ENCODE measurements around the gene DCT. TPM values are rescaled to one million over a fixed set of nuclear protein-coding genes. Genes with fewer than 3 reads are reported as not detected.

Gene DCT
- total and polyA plus RNA-seq, 2 of the 4 experiments (the other 2 are of a cell fraction): not detected

DNA sequence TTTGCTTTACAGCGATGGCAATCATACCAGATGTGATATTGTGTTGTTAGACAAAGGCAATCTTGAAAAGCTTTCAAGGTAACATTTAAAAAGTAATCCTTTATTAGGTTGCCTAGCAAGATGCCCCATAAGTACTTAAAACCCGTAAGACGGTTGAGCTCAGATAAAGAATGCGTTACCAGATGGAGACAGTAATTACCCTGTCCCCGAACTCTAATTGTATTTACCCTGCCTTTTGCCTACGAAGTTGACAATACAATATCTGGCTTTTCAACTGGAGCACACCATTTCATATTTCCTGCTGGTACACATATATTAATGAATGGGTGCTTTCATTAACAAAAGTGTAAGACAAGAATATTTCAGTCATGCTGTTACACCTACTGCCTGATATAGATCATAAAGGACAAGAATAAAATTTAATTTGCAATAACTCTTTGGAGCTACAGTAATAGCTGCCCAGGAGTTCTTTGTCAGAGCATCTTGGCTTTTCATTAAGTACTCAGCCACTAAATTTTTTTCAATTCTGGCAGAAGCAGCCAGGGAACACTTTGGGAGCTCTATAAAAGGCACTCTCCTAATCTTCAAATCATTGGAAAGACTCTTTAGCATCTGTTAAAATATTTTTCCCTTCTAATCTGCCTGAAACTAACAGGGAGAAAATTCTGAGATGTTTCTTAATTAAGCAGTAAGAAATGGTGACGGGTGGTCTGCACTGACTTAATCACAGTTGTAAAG, 63.8 kb downstream of the DCT start:
- no peak overlapping the region for H2BK15ac ChIP-seq (ENCODE audit: low read depth, low read length)
- H3K4me2 ChIP-seq (ENCODE audit: low read depth, low read length): no peak overlapping the region
- ChIA-PET POLR2A (ENCODE audit: unreplicated experiment) (no interaction called here), CTCF (interaction anchor here (0.6 kb wide), 1 partner anchor 33 kb away, joined by 7 read pairs; no protein-coding TSS in a partner anchor)
- no CpG with 5 or more reads among the region's 7 CpGs for WGBS, 2 experiments (ENCODE audit: extremely low coverage in 2 of 2, insufficient read length in 1 of 2)
- H2AK5ac ChIP-seq (ENCODE audit: low read depth, low read length): no peak overlapping the region
- H3K9ac ChIP-seq (ENCODE audit: low read depth, low read length): no peak overlapping the region
- DNase-seq (no peak), ATAC-seq (ENCODE audit: low read depth) (no peak)
- no peak overlapping the region for H3K56ac ChIP-seq (ENCODE audit: extremely low read depth, insufficient read depth, low read length)
- intact Hi-C loops (cut with micrococcal nuclease) (no loop called here), dilution Hi-C loops (cut with HindIII; ENCODE audit: low sequenced_read_pairs, unreplicated experiment) (no loop called here), in situ Hi-C loops (cut with MboI; ENCODE audit: low sequenced_read_pairs) (no loop called here)
- TF ChIP-seq MAFK (IDR thresholded peaks at IDR 0.05; ENCODE audit: low read depth, low read length) (no peak), ELK1 (IDR thresholded peaks at IDR 0.05; ENCODE audit: borderline replicate concordance, low read depth, low read length) (no peak), NFE2L2 (IDR thresholded peaks at IDR 0.05; ENCODE audit: low read depth, low read length) (no peak), MXI1 (IDR thresholded peaks at IDR 0.05; ENCODE audit: borderline replicate concordance, low read depth, low read length) (no peak), USF2 (IDR thresholded peaks at IDR 0.05; ENCODE audit: low read depth, low read length) (no peak), RAD21 (IDR thresholded peaks at IDR 0.05; ENCODE audit: low read length) (no peak), CTCF (conservative IDR thresholded peaks at IDR 0.05; ENCODE audit: low read depth, low read length) (no peak), FOS (IDR thresholded peaks at IDR 0.05; ENCODE audit: low read depth, low read length) (no peak), BHLHE40 (IDR thresholded peaks at IDR 0.05; ENCODE audit: low read depth, low read length) (no peak), CEBPB (IDR thresholded peaks at IDR 0.05; ENCODE audit: low read depth, low read length) (no peak), RCOR1 (IDR thresholded peaks at IDR 0.05; ENCODE audit: insufficient replicate concordance, low read length) (no peak), CHD1 (IDR thresholded peaks at IDR 0.05; ENCODE audit: low read depth, low read length) (no peak), POLR2A (IDR thresholded peaks at IDR 0.05; ENCODE audit: low read depth, low read length) (no peak), MAZ (IDR thresholded peaks at IDR 0.05; ENCODE audit: borderline replicate concordance, low read depth, low read length) (no peak), SMC3 (IDR thresholded peaks at IDR 0.05; ENCODE audit: low read depth, low read length) (no peak), RFX5 (IDR thresholded peaks at IDR 0.05; ENCODE audit: low read depth, low read length) (no peak)
- H3K4me3 ChIP-seq (ENCODE audit: insufficient read depth, low read depth, low read length): no peak overlapping the region
- H3K4ac ChIP-seq (ENCODE audit: low read depth, low read length): no peak overlapping the region
- no peak overlapping the region for H2BK20ac ChIP-seq (ENCODE audit: low read depth, low read length)
- peaks cover 5% of the 10 kb centered on the region for H3K27me3 ChIP-seq (ENCODE audit: control insufficient read depth, insufficient read depth, low read length)
- no peaks in the 10 kb centered on the region for H3K36me3 ChIP-seq (ENCODE audit: control insufficient read depth, insufficient read depth, low read length)
- H2AK9ac ChIP-seq (replicated peaks; ENCODE audit: low read depth, low read length, poor library complexity): no peak overlapping the region
- H3K9me1 ChIP-seq (ENCODE audit: insufficient read depth, low read length): no peaks in the 10 kb centered on the region
- no peak overlapping the region for H4K8ac ChIP-seq (ENCODE audit: low read depth in 2 of 2, low read length in 2 of 2)
- H3K9me3 ChIP-seq (ENCODE audit: control insufficient read depth, insufficient read depth, low read length): no peaks in the 10 kb centered on the region
- no peak overlapping the region for H2AFZ ChIP-seq (replicated peaks; ENCODE audit: low read length, poor library complexity)
- H2BK120ac ChIP-seq (ENCODE audit: low read depth, low read length): no peak overlapping the region
- no peak overlapping the region for H3K18ac ChIP-seq (ENCODE audit: low read depth, low read length)
- no peak overlapping the region for H3K23ac ChIP-seq (ENCODE audit: low read depth, low read length)
- H2BK5ac ChIP-seq (ENCODE audit: low read depth, low read length, poor library complexity, severe bottlenecking): no peak overlapping the region
- no peaks in the 10 kb centered on the region for H3K4me1 ChIP-seq (ENCODE audit: control insufficient read depth, insufficient read depth, low read length)
- H4K5ac ChIP-seq (ENCODE audit: low read depth, low read length): no peak overlapping the region
- H4K91ac ChIP-seq (ENCODE audit: insufficient read depth, low read depth, low read length): no peak overlapping the region
- H3K27ac ChIP-seq (ENCODE audit: insufficient read depth, low read length): no peak overlapping the region
- no peaks in the 10 kb centered on the region for H3K79me1 ChIP-seq (ENCODE audit: low read depth in 1 of 2, low read length in 2 of 2)
- no peak overlapping the region for H3K14ac ChIP-seq (replicated peaks; ENCODE audit: low read depth, low read length)
- no TSS peak for BruUV-seq (replicated peaks)
- no peaks in the 10 kb centered on the region for H4K20me1 ChIP-seq (ENCODE audit: insufficient read depth, low read length)

All from IMR-90 (cell line).